ENCODE measurements around the gene PMAIP1.

The PMAIP1 gene

GRCh38 chr18:59941331-59941730 is 41.5 kb downstream of the PMAIP1 start:
- ChIA-PET POLR2A (no interaction called here), CTCF (no interaction called here)
- DNase-seq (ENCODE audit: extremely low spot score): no peak
- TF ChIP-seq FOXK2 (IDR thresholded peaks at IDR 0.05) (no peak), L3MBTL2 (conservative IDR thresholded peaks at IDR 0.05) (no peak), NFRKB (IDR thresholded peaks at IDR 0.05) (no peak), ZNF384 (IDR thresholded peaks at IDR 0.05) (no peak), FOXA1 (IDR thresholded peaks at IDR 0.05) (no peak), LEF1 (IDR thresholded peaks at IDR 0.05; ENCODE audit: borderline replicate concordance) (no peak), FOXM1 (IDR thresholded peaks at IDR 0.05; ENCODE audit: borderline replicate concordance) (no peak), SUZ12 (IDR thresholded peaks at IDR 0.05) (no peak)

- TF ChIP-seq ARNT (IDR thresholded peaks at IDR 0.05) (no peak), FOXM1 (IDR thresholded peaks at IDR 0.05; ENCODE audit: borderline replicate concordance) (no peak), NFRKB (IDR thresholded peaks at IDR 0.05) (no peak), L3MBTL2 (conservative IDR thresholded peaks at IDR 0.05) (no peak), LEF1 (IDR thresholded peaks at IDR 0.05; ENCODE audit: borderline replicate concordance) (no peak), PKNOX1 (IDR thresholded peaks at IDR 0.05) (no peak), SP1 (IDR thresholded peaks at IDR 0.05) (no peak), ELF4 (IDR thresholded peaks at IDR 0.05) (no peak), SUZ12 (IDR thresholded peaks at IDR 0.05) (no peak)
- ChIA-PET POLR2A (no interaction called here), CTCF (no interaction called here)
- no peak for DNase-seq (ENCODE audit: extremely low spot score)
Observed at GRCh38 chr18:59942601-59943000, 42.8 kb downstream of the PMAIP1 start.

GRCh38 chr18:59945544-59945943 is 45.7 kb downstream of the PMAIP1 start:
- ChIA-PET CTCF (no interaction called here), POLR2A (no interaction called here)
- TF ChIP-seq L3MBTL2 (conservative IDR thresholded peaks at IDR 0.05) (no peak), NFRKB (IDR thresholded peaks at IDR 0.05) (no peak), SP1 (IDR thresholded peaks at IDR 0.05) (no peak), ELF4 (IDR thresholded peaks at IDR 0.05) (no peak), FOXK2 (IDR thresholded peaks at IDR 0.05) (no peak), ARNT (IDR thresholded peaks at IDR 0.05) (no peak), LEF1 (IDR thresholded peaks at IDR 0.05; ENCODE audit: borderline replicate concordance) (no peak), PKNOX1 (IDR thresholded peaks at IDR 0.05) (no peak), FOXA1 (IDR thresholded peaks at IDR 0.05) (no peak), CTBP1 (IDR thresholded peaks at IDR 0.05; ENCODE audit: borderline replicate concordance) (no peak), ZNF384 (IDR thresholded peaks at IDR 0.05) (no peak), TARDBP (IDR thresholded peaks at IDR 0.05) (no peak), BHLHE40 (IDR thresholded peaks at IDR 0.05; ENCODE audit: borderline replicate concordance) (no peak), SUZ12 (IDR thresholded peaks at IDR 0.05) (no peak), FOXM1 (IDR thresholded peaks at IDR 0.05; ENCODE audit: borderline replicate concordance) (no peak), HDGF (IDR thresholded peaks at IDR 0.05; ENCODE audit: borderline replicate concordance) (no peak)
- no peak for DNase-seq (ENCODE audit: extremely low spot score)

GRCh38 chr18:59950215-59950944 is 50.6 kb downstream of the PMAIP1 start:
- POLR2A ChIA-PET: no interaction called here
- TF ChIP-seq FOXA1 (IDR thresholded peaks at IDR 0.05) (no peak), ZNF384 (IDR thresholded peaks at IDR 0.05) (no peak), NFRKB (IDR thresholded peaks at IDR 0.05) (no peak), HDGF (IDR thresholded peaks at IDR 0.05; ENCODE audit: borderline replicate concordance) (no peak), L3MBTL2 (conservative IDR thresholded peaks at IDR 0.05) (no peak)
- CTCF ChIA-PET: no interaction called here
- DNase-seq (ENCODE audit: extremely low spot score): no peak

- ChIA-PET CTCF (no interaction called here), POLR2A (no interaction called here)
- no peak for DNase-seq (ENCODE audit: extremely low spot score)
- TF ChIP-seq FOXM1 (IDR thresholded peaks at IDR 0.05; ENCODE audit: borderline replicate concordance) (no peak), L3MBTL2 (conservative IDR thresholded peaks at IDR 0.05) (no peak), FOXK2 (IDR thresholded peaks at IDR 0.05) (no peak), ELF4 (IDR thresholded peaks at IDR 0.05) (no peak), SUZ12 (IDR thresholded peaks at IDR 0.05) (no peak), CTBP1 (IDR thresholded peaks at IDR 0.05; ENCODE audit: borderline replicate concordance) (no peak), SP1 (IDR thresholded peaks at IDR 0.05) (no peak), ZNF384 (IDR thresholded peaks at IDR 0.05) (no peak), NFRKB (IDR thresholded peaks at IDR 0.05) (no peak), BHLHE40 (IDR thresholded peaks at IDR 0.05; ENCODE audit: borderline replicate concordance) (no peak)
Observed at GRCh38 chr18:59951591-59951990, 51.8 kb downstream of the PMAIP1 start.

- ChIA-PET POLR2A (interaction anchor here (2.7 kb wide), 1 partner anchor 52 kb away, joined by 14 read pairs; the partner anchor contains the start of gene PMAIP1), CTCF (no interaction called here)
- TF ChIP-seq BHLHE40 (IDR thresholded peaks at IDR 0.05; ENCODE audit: borderline replicate concordance) (no peak), TARDBP (IDR thresholded peaks at IDR 0.05) (no peak), NFRKB (IDR thresholded peaks at IDR 0.05) (no peak), SP1 (IDR thresholded peaks at IDR 0.05) (no peak)
- DNase-seq (ENCODE audit: extremely low spot score): no peak
Observed at GRCh38 chr18:59952283-59953007, 52.6 kb downstream of the PMAIP1 start.
